ENCODE data around the gene SPOCK2. TPM values are rescaled to one million over a fixed set of nuclear protein-coding genes. Genes with fewer than 3 reads are reported as not detected.

Gene SPOCK2
- total RNA-seq, 1 experiment from 2014 or later = 1.1 TPM

DNA sequence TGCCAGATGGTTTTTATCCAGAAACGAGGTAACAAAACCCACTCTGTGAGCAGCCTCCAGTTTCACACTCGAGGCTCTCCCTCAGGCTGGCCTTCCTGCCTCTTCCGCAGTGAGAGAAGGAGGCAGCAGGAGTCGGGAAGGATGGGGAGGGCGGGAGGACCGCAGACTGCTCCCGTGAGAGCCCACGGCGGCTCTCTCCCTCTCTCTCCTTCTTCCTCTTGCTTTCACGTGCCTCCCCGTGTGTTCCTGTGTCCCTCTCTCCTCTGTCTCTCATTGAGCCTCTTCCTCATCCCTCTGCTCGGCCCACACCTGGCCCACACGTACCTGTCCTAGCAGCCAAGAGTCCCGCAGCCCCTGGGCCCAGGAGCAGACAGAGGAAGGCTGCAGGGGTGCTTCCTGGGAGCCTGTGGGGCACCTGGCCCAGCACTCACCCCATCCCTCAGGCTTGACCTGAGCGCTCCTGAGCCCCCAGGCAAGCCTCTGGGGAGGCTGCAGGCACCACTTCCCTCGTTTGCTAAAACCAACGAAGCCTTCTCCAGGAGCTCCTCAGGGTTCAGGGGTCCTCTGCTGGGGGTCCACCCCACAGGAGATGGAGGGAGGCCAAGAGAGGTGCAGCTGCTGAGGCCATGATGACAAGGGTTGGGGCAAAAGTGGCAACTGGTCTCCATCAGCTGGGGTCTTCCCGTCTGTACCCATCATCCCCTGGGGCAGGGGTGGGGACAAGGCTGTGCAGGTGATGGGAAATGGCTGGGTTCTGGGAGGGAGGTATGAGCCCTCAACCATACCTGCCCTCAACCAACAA is 13.6 kb downstream of the SPOCK2 start:
- no peak overlapping the region for H3K4me2 ChIP-seq (ENCODE audit: low read length)
- BruUV-seq (replicated peaks) = no TSS peak
- H3K27me3 ChIP-seq (ENCODE audit: insufficient read depth, low read length) = no peaks in the 10 kb centered on the region
- no peaks in the 10 kb centered on the region for H3K9me2 ChIP-seq (ENCODE audit: insufficient read depth)
- no peaks in the 10 kb centered on the region for H4K20me1 ChIP-seq (ENCODE audit: insufficient read depth)
- H3K9ac ChIP-seq (ENCODE audit: low read length) = no peak overlapping the region
- TF ChIP-seq CBX3 (IDR thresholded peaks at IDR 0.05; ENCODE audit: low read depth) = no peak
- TF ChIP-seq SIN3A (IDR thresholded peaks at IDR 0.05; ENCODE audit: low read depth) = no peak
- no peak for TF ChIP-seq CEBPB (IDR thresholded peaks at IDR 0.05; ENCODE audit: low read depth)
- TF ChIP-seq SRF (IDR thresholded peaks at IDR 0.05; ENCODE audit: low read depth) = no peak
- no peak for TF ChIP-seq ELF1 (IDR thresholded peaks at IDR 0.05; ENCODE audit: borderline replicate concordance, low read depth)
- TF ChIP-seq, protein P1, sequence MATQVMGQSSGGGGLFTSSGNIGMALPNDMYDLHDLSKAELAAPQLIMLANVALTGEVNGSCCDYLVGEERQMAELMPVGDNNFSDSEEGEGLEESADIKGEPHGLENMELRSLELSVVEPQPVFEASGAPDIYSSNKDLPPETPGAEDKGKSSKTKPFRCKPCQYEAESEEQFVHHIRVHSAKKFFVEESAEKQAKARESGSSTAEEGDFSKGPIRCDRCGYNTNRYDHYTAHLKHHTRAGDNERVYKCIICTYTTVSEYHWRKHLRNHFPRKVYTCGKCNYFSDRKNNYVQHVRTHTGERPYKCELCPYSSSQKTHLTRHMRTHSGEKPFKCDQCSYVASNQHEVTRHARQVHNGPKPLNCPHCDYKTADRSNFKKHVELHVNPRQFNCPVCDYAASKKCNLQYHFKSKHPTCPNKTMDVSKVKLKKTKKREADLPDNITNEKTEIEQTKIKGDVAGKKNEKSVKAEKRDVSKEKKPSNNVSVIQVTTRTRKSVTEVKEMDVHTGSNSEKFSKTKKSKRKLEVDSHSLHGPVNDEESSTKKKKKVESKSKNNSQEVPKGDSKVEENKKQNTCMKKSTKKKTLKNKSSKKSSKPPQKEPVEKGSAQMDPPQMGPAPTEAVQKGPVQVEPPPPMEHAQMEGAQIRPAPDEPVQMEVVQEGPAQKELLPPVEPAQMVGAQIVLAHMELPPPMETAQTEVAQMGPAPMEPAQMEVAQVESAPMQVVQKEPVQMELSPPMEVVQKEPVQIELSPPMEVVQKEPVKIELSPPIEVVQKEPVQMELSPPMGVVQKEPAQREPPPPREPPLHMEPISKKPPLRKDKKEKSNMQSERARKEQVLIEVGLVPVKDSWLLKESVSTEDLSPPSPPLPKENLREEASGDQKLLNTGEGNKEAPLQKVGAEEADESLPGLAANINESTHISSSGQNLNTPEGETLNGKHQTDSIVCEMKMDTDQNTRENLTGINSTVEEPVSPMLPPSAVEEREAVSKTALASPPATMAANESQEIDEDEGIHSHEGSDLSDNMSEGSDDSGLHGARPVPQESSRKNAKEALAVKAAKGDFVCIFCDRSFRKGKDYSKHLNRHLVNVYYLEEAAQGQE (IDR thresholded peaks at IDR 0.05; ENCODE audit: low read depth) = no peak
- TF ChIP-seq EGR1 (IDR thresholded peaks at IDR 0.05; ENCODE audit: low read depth) = no peak
- no peak for TF ChIP-seq RAD21 (IDR thresholded peaks at IDR 0.05; ENCODE audit: low read depth)
- TF ChIP-seq ZBTB33 (IDR thresholded peaks at IDR 0.05; ENCODE audit: extremely low read depth, insufficient replicate concordance, low read length) = no peak
- TF ChIP-seq SP1 (IDR thresholded peaks at IDR 0.05; ENCODE audit: low read depth) = no peak
- no peak for TF ChIP-seq YY1 (IDR thresholded peaks at IDR 0.05; ENCODE audit: extremely low read depth, insufficient replicate concordance, low read depth, low read length)
- no peak for TF ChIP-seq CTCF (IDR thresholded peaks at IDR 0.05 in 2 of 3, conservative IDR thresholded peaks at IDR 0.05 in 1 of 3; ENCODE audit: borderline replicate concordance in 1 of 3, insufficient read depth in 1 of 3, low read depth in 2 of 3, low read length in 2 of 3)
- no peak for TF ChIP-seq EZH2phosphoT487 (IDR thresholded peaks at IDR 0.05; ENCODE audit: borderline replicate concordance)
- TF ChIP-seq JUND (IDR thresholded peaks at IDR 0.05) = no peak
- no peak for TF ChIP-seq POLR2A (IDR thresholded peaks at IDR 0.05; ENCODE audit: borderline replicate concordance, extremely low read depth, insufficient read depth, insufficient read length)
- no peak for TF ChIP-seq MAX (IDR thresholded peaks at IDR 0.05)
- TF ChIP-seq EZH2 (IDR thresholded peaks at IDR 0.05) = no peak
- TF ChIP-seq FOSL1 (IDR thresholded peaks at IDR 0.05; ENCODE audit: low read depth) = no peak
- TF ChIP-seq ZNF274 (IDR thresholded peaks at IDR 0.05; ENCODE audit: low read depth, low read length) = no peak
- H2AFZ ChIP-seq (ENCODE audit: low read depth, low read length, poor library complexity, severe bottlenecking) = no peak overlapping the region
- ChIA-PET POLR2A (no interaction called here), CTCF (no interaction called here), RAD21 (ENCODE audit: low non-redundant PET in 1 of 2, low total read pairs in 2 of 2, uncharacterized antibody in 2 of 2, unreplicated experiment in 2 of 2) (no interaction called here)
- DNase-seq (ENCODE audit: low read depth, low spot score) (no peak), ATAC-seq (no peak)
- H3K27ac ChIP-seq (ENCODE audit: low read depth, low read length) = no peak overlapping the region
- intact Hi-C loops (cut with micrococcal nuclease) = no loop called here
- no peaks in the 10 kb centered on the region for H3K79me2 ChIP-seq (ENCODE audit: insufficient read depth, low read length)
- H3K4me1 ChIP-seq (ENCODE audit: control insufficient read depth in 1 of 2, insufficient read depth in 2 of 2, low read length in 2 of 2) = peaks cover 2 to 4% of the 10 kb centered on the region in 2 experiments
- no peaks in the 10 kb centered on the region; a peak in 1 of 4 replicates for H3K9me3 ChIP-seq (ENCODE audit: control insufficient read depth in 1 of 2, insufficient read depth in 1 of 2, low read depth in 1 of 2, low read length in 2 of 2)
- no peaks in the 10 kb centered on the region for H3K36me3 ChIP-seq (ENCODE audit: control insufficient read depth in 1 of 2, insufficient read depth in 2 of 2, low read length in 2 of 2)
- no peak overlapping the region for H3K4me3 ChIP-seq (replicated peaks in 1 of 2; ENCODE audit: low read depth in 1 of 2, low read length in 2 of 2)
